Kidney epithelial cell (primary cell): Measurements from ENCODE around the gene ZNF521. TPM values are rescaled to one million over a fixed set of nuclear protein-coding genes. Genes with fewer than 3 reads are reported as not detected.

Experiments used
- DNase-seq: peaks from one replicate; pipeline ENCODE4 v3.0.0-alpha.2; 2010; ENCODE audit warnings: low read depth
- H3K27me3 ChIP-seq: 2 replicates; pipeline ENCODE4 v1.6.0; 2011; ENCODE audit warnings: low read length; ENCODE audit not compliant: control insufficient read depth, insufficient read depth
- H3K36me3 ChIP-seq: 2 replicates; pipeline ENCODE4 v1.5.1; 2011; ENCODE audit warnings: low read length; ENCODE audit not compliant: control insufficient read depth, insufficient read depth
- H3K4me3 ChIP-seq: 2 replicates; pipeline ENCODE4 v1.5.1; 2011; ENCODE audit warnings: low read depth, mild to moderate bottlenecking, control low read depth, low read length
- total RNA-seq: library from RNA; depleted of rRNA; stranded (reverse); fragments of >200 nt; gene quantifications from 2 replicates; pipeline ENCODE4 v1.2.3, GENCODE V29; 2015
- TF ChIP-seq, protein P1 (sequence below): IDR thresholded peaks from 2 replicates; pipeline ENCODE4 v1.5.1; 2011; ENCODE audit warnings: mild to moderate bottlenecking, moderate library complexity, low read length, control low read depth, inconsistent platforms; ENCODE audit not compliant: insufficient read depth, poor library complexity, severe bottlenecking

Gene ZNF521
- total RNA-seq, 1 donor from 2014 or later = 6.0 TPM

DNA sequence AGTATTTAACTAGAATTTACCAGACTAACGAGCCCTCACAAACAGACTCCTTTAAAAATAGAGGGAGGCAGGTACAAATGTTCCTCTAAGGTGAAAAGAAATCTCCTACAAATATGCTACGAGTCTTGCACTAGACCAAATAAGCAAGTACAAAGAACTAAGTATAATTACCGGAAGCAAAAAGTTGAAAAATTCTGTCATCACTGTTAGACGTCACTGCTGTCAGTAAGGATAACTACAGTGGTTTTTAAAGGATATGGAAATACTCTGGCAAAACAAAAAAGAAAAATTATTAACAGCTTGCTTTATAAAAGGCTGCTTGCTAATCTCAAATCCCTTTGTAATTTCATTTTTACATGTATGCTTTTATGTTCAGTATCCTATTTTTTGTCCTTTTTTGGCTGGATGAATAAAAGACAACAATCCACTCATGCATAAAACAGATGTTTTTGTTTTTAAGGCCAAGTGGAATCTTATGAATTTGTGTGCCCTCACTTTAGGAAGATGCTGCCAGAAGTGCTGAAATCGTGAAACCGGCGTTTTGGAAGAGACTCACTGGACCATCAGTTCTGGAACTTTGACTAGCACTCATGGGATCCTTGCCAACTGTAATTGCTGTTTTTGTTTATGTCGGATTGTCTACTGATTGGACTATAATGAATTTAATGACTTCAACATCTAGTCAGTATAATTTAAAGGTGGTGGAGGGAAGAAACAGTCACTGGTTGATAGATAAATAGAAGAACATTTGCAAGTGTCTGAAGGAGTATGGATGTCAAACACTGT is 6.7 kb downstream of the ZNF521 start:
- peaks cover 4% of the 10 kb centered on the region for H3K27me3 ChIP-seq

DNA sequence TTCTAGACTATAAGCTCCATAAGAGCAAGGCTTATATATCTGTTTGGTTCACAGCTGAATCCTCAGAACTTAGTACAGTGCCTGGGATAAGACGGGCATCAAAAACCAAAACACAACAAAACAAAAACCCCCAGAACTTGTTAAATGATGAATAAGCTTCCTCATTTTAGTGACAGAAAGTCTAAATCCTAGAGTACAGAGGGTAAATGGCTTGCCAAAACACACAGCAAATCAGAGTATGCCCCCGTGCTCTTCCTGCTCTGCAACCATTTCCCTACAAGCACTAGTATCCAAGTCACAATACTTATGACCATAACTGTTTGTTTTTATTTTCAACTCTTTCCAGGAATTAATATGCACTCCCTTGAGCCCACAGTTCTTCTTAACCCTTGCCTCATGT is 10.1 kb downstream of the ZNF521 start:
- H3K27me3 ChIP-seq = no peaks in the 10 kb centered on the region
- TF ChIP-seq, protein P1, sequence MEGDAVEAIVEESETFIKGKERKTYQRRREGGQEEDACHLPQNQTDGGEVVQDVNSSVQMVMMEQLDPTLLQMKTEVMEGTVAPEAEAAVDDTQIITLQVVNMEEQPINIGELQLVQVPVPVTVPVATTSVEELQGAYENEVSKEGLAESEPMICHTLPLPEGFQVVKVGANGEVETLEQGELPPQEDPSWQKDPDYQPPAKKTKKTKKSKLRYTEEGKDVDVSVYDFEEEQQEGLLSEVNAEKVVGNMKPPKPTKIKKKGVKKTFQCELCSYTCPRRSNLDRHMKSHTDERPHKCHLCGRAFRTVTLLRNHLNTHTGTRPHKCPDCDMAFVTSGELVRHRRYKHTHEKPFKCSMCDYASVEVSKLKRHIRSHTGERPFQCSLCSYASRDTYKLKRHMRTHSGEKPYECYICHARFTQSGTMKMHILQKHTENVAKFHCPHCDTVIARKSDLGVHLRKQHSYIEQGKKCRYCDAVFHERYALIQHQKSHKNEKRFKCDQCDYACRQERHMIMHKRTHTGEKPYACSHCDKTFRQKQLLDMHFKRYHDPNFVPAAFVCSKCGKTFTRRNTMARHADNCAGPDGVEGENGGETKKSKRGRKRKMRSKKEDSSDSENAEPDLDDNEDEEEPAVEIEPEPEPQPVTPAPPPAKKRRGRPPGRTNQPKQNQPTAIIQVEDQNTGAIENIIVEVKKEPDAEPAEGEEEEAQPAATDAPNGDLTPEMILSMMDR = no peak
- no peaks in the 10 kb centered on the region for H3K36me3 ChIP-seq
- no peak for DNase-seq
- no peak overlapping the region for H3K4me3 ChIP-seq

More for the DNA sequence above, 6.7 kb downstream of the ZNF521 start:
- TF ChIP-seq, protein P1 = no peak
- Histone ChIP-seq H3K4me3 (no peak overlapping the region), H3K36me3 (no peaks in the 10 kb centered on the region)
- DNase-seq = no peak

DNA sequence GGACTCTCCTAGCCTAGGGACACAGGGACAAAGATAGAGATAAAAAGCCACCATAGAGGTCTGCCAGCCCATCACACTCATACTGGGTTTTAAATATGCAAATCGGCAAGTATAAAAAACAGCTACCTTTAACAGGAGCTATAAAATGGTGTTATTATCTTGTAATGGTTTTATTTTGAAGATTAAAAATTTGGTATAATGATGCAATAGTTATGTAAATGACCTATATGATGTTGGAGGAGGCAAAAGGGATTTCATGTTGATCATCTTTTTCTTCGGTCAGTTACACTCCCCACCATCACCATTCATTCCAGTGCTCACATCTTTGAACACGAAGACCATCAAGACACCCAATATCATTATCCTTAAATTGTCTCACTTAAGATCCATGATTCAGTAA is 11.2 kb downstream of the ZNF521 start:
- H3K27me3 ChIP-seq = no peaks in the 10 kb centered on the region

DNA sequence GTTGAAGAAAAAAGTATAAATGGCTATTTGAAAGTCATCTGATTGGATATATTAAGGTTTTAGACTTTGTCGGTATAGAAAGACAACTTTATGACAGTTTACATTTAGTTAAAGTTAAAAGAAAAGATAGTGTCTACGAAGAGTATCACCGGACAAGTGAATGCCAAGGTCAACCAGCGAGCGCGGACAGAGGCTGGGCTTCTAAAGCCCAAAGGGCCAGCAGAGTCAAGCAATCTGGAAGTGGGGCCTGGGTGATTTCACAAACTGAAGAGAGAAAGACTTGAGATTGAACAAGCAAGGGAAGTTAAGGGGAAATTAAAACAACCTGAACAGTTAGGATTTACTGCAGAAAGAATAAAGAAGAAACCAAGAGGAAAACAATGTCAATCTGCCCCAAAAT is 16.3 kb downstream of the ZNF521 start:
- no peak for DNase-seq
- H3K27me3 ChIP-seq = no peaks in the 10 kb centered on the region
- no peak overlapping the region for H3K4me3 ChIP-seq
- no peaks in the 10 kb centered on the region for H3K36me3 ChIP-seq
- TF ChIP-seq, protein P1 = no peak

More for the DNA sequence above, 11.2 kb downstream of the ZNF521 start:
- Histone ChIP-seq H3K36me3 (no peaks in the 10 kb centered on the region), H3K4me3 (no peak overlapping the region)
- TF ChIP-seq, protein P1 = no peak
- DNase-seq = no peak

DNA sequence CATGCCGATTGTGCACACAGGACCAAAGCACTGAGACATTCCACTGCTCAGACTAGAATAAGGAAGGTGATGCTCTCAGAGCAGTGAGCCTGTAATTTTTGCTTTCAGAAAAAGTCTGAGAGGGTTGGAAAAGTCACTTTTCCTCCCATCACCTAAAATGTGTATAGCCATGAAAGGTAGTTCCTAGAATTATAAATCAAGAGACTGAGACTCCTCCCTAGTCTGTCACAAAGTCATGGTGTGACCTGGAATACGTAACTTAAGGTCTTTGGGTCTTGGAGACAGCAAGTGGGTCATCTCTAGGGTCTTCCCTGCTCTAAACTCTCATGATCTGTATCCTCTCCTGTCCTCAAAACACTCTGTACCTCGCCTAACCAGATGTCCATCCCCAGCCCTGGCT is 16.9 kb downstream of the ZNF521 start:
- TF ChIP-seq, protein P1 = no peak

DNA sequence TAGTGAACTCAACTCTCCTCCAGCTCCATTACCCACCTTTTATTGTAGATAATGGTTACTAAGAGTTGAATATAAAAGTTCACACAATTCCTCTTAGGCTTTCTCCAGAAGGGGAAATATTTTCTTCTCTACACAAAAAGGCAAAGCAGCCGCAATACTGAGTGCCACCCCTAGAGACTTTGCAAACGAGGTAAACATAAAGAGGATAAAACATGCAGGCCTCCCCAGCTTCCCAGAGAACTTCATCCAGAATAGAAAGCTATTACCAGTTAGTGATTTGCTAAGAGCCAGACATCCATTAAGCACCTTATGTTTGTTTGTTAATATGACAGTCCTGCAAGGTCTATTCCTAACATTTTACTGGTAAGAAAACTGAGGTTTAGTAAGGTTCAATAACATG is 17.4 kb downstream of the ZNF521 start:
- H3K4me3 ChIP-seq = no peak overlapping the region
- H3K27me3 ChIP-seq = no peaks in the 10 kb centered on the region
- DNase-seq = no peak
- TF ChIP-seq, protein P1 = no peak
- no peaks in the 10 kb centered on the region for H3K36me3 ChIP-seq

More for the DNA sequence above, 16.9 kb downstream of the ZNF521 start:
- DNase-seq = no peak
- no peaks in the 10 kb centered on the region for H3K27me3 ChIP-seq
- H3K36me3 ChIP-seq = no peaks in the 10 kb centered on the region
- H3K4me3 ChIP-seq = no peak overlapping the region
